GM18873 (cell line): ENCODE measurements around the gene CTSS.
A peak's percentile ranks its signal among the peaks of the same experiment; 100 is the strongest.
"Not testable (repeated sequence)": the region's sequence is repeated elsewhere in the genome, so short reads cannot be mapped to it uniquely, and the experiment has no call there.

Source experiments
- ATAC-seq: cut with Tn5 transposase; IDR thresholded peaks from one replicate; pipeline ENCODE4 v1.9.1; 2021; ENCODE audit warnings: mild to moderate bottlenecking, moderate library complexity, moderate number of reproducible peaks; ENCODE audit not compliant: unreplicated experiment, low FRiP score

Gene CTSS

GRCh38 chr1:150765296-150765976, at the start of gene CTSS:
Gene CTSS (minus strand): TSS chr1:150765778. CDS start chr1:150764763, 1,015 bp downstream.
- peak; percentile 69 for ATAC-seq

GRCh38 chr1:150813028-150813707, 47.6 kb upstream of the CTSS start:
- ATAC-seq = no peak

DNA sequence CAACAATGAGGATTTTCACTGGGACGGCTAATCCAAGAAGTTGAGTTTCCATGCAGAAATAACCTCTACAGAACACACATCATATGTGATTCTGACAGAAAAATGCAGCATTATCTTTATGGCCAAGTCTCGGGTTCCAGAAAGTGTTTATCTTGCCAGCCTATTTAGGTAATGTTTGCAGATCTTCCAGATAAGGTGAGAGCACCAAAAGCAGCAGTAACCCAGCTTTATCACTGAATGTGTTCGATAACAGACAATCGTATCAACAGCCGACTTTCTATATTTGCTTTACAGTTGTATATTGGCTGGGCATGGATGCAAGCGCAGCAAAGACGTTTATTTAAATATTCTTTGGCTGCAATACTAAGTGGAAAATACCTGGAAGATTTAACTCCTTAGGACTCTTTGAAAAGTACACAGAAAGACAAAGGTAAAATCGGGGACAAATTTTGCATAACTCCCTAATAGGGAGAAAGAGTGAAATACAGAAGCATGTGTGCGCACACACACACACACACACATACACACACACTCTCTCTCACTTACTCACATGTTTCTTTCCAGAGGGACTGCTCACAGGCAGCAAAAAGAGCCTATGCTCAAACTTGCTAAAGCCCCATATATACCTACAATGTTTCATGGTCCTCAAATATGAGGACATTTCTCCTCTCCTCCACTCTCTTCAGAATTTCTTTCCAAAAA, 45.5 kb upstream of the CTSS start:
- no peak for ATAC-seq

GRCh38 chr1:150809651-150810050, 44.1 kb upstream of the CTSS start:
- ATAC-seq = no peak

DNA sequence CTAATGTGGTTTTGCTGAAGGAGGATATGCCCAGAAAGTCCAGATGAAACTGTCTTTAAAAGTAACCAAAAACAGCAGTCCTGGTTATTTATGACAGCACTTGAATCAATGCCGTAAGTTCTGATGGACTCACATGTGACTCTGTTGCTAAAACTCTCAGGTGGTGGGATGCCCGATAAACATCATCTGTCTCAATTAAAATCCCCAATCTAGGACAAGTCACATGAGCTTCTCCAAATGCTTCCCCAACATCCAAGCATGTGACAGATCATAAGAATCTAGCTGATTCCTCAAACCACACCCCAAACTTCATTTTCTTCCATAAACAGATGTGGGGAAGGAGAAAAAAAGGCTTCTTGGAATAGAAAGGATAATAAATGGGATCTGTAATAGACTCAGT, 43.3 kb upstream of the CTSS start:
- no peak for ATAC-seq

- ATAC-seq = no peak
Measured at GRCh38 chr1:150808121-150808520, 42.5 kb upstream of the CTSS start, which contains the start of gene CTSK. Gene CTSK (minus strand): TSS chr1:150808260. CDS start chr1:150806805, 1,455 bp downstream.

DNA sequence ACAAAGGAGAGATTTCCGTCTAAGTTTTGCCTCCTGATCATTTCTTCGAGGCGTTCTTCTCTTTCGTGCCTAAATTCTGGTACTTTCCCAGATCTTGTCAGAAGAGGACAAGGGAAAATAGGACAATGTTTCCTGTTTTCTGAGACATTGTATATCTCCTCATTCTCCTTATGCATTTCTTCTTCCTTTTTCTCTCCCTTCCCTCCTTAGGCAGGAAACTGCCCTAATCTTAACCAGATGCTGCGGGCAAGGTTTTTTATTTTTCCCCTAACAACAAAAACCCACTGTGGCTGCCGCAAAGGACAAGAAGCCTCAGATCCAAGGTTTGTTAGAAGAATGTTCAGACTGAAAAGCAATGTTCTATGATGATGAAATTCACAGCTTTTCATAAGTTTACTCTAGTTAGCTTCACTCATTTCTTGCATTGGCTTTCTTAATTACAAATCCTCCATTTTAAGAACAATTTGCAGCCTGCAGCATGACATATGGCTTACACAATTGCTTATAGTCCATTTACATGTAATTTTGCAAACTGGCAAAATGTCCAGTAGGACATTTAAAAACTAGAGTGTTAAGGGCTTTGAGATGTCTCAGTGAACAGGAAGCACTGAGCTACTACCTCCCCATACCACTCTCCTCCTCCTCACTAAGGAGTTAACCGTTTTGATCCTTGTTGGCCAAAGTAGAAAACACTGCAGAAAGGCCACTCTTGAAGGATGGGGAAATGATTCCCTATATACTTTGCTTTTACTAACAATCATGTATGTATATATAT, 41.9 kb upstream of the CTSS start:
- ATAC-seq = no peak

- ATAC-seq = no peak
Measured at GRCh38 chr1:150805899-150806298, 40.3 kb upstream of the CTSS start.

GRCh38 chr1:150804671-150805070, 39.1 kb upstream of the CTSS start:
- no peak for ATAC-seq

GRCh38 chr1:150799089-150799488, 33.5 kb upstream of the CTSS start:
- no peak for ATAC-seq

GRCh38 chr1:150798525-150798924, 32.9 kb upstream of the CTSS start:
- no peak for ATAC-seq

- ATAC-seq = no peak
Measured at GRCh38 chr1:150796374-150796773, 30.8 kb upstream of the CTSS start.

GRCh38 chr1:150793778-150794177, 28.2 kb upstream of the CTSS start:
- not testable (repeated sequence) for ATAC-seq

GRCh38 chr1:150793221-150793620, 27.6 kb upstream of the CTSS start:
- ATAC-seq = no peak

- ATAC-seq = no peak
Measured at GRCh38 chr1:150791585-150791984, 26.0 kb upstream of the CTSS start.

DNA sequence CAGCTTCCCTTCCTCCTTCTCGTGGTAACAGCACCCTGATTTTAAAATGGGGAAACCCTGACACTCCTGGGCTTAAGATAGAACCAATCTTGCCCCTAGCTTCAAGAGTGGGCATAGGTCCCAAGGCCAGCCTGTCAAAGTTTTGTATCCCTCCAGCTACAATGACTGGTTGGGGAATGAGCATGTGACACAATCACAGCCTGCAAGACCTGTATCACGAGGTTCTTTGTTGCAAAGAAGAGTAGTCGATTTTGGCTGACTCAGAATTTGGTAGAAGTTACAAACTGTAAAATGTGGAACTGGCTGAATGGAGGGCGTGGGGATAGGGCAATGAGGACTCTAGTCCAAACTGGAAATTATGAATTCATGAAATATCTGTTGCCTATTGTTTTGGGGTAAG, 23.8 kb upstream of the CTSS start:
- ATAC-seq = no peak

DNA sequence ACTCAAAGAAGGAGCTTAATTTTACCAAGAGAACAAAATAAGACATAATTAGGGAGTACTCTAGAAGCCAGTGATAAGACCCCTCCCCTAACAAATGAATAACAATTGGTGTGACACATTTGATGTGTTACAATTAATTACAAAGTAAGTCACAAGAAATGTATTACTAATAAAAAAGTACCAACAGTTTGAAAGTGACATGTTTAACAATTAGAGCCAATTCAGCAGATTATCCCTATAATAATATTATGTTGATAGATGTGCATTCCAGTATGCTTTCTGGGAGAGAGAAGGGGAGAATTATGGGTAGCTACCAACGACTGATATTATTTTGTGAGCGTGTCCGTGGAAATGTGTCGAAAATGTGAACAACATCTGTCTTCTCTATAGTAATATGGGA, 23.4 kb upstream of the CTSS start:
- ATAC-seq = no peak

- ATAC-seq = no peak
Measured at GRCh38 chr1:150787455-150787854, 21.9 kb upstream of the CTSS start.

- no peak for ATAC-seq
Measured at GRCh38 chr1:150780510-150780909, 14.9 kb upstream of the CTSS start.

DNA sequence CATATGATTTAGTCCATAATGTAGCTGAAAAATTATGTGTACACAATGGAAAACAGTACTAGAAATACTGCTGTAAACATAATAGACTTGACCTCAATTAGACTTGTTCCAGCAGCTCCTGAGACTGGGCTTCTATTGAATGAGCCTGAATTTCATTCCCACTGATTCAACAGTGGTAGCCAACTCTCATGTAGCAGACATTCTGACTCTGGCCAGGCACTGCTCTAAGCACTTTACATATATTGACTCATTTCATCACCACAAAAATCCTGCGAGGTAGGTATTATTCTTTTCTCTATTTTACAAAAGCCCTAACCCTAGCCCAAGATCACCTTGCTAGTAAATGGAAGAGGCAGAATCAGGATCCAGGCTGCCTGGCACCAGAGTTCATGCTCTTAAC, 12.8 kb upstream of the CTSS start:
- ATAC-seq = no peak

- no peak for ATAC-seq
Measured at GRCh38 chr1:150777544-150777943, 12.0 kb upstream of the CTSS start.
